H9 (cell line): ENCODE results near the gene HES1. TPM values are rescaled to one million over a fixed set of nuclear protein-coding genes. Genes with fewer than 3 reads are reported as not detected.

Source experiments
- DNase-seq: peaks from one replicate; pipeline ENCODE4 v3.0.0-alpha.2; 2017
- H2AFZ ChIP-seq: one replicate; pipeline ENCODE4 v1.6.1; 2013; ENCODE audit warnings: mild to moderate bottlenecking, low read length, control low read depth, moderate library complexity
- H2AK5ac ChIP-seq: 2 replicates; pipeline ENCODE4 v1.6.1; 2013; ENCODE audit warnings: low read length, control low read depth, mixed read lengths; ENCODE audit not compliant: insufficient read length
- H2BK120ac ChIP-seq: one replicate; pipeline ENCODE4 v1.6.1; 2013; ENCODE audit warnings: low read depth, mild to moderate bottlenecking, low read length, control low read depth, inconsistent platforms; ENCODE audit not compliant: poor library complexity, severe bottlenecking
- H2BK12ac ChIP-seq: 2 replicates; pipeline ENCODE4 v1.6.1; 2013; ENCODE audit warnings: low read length, control low read depth, mixed read lengths, low read depth; ENCODE audit not compliant: insufficient read length
- H2BK15ac ChIP-seq: 2 replicates; pipeline ENCODE4 v1.6.1; 2013; ENCODE audit warnings: low read depth, low read length, control low read depth
- H2BK20ac ChIP-seq: one replicate; pipeline ENCODE4 v1.6.1; 2013; ENCODE audit warnings: low read depth, mild to moderate bottlenecking, low read length, control low read depth, inconsistent platforms; ENCODE audit not compliant: poor library complexity, severe bottlenecking
- H2BK5ac ChIP-seq: 2 replicates; pipeline ENCODE4 v1.6.1; 2013; ENCODE audit warnings: low read length, control low read depth, mixed read lengths; ENCODE audit not compliant: insufficient read length
- H3K14ac ChIP-seq: 2 replicates; pipeline ENCODE4 v1.6.1; 2013; ENCODE audit warnings: low read length, control low read depth; ENCODE audit not compliant: insufficient read depth
- H3K18ac ChIP-seq: 2 replicates; pipeline ENCODE4 v1.6.1; 2013; ENCODE audit warnings: low read depth, mild to moderate bottlenecking, mixed read lengths, low read length, control low read depth; ENCODE audit not compliant: insufficient read length
- H3K23ac ChIP-seq: 2 replicates; pipeline ENCODE4 v1.6.1; 2013; ENCODE audit warnings: low read length, control low read depth, mixed read lengths, low read depth; ENCODE audit not compliant: insufficient read length
- H3K23me2 ChIP-seq: 2 replicates; pipeline ENCODE4 v1.6.1; 2013; ENCODE audit warnings: low read depth, mild to moderate bottlenecking, mixed read lengths, low read length, control low read depth; ENCODE audit not compliant: insufficient read length, poor library complexity, severe bottlenecking
- H3K27ac ChIP-seq: 2 replicates; pipeline ENCODE4 v1.5.1; 2013; ENCODE audit warnings: low read length, control low read depth, mixed read lengths, low read depth; ENCODE audit not compliant: insufficient read length
- H3K27me3 ChIP-seq: 2 replicates; pipeline ENCODE4 v1.6.1; 2013; ENCODE audit warnings: low read length, control low read depth, inconsistent platforms; ENCODE audit not compliant: insufficient read depth
- H3K4ac ChIP-seq: 2 replicates; pipeline ENCODE4 v1.6.1; 2013; ENCODE audit warnings: low read depth, mild to moderate bottlenecking, control low read depth, inconsistent platforms, low read length, moderate library complexity
- H3K4me1 ChIP-seq: 2 replicates; pipeline ENCODE4 v1.6.1; 2013; ENCODE audit warnings: low read length, control low read depth, inconsistent platforms; ENCODE audit not compliant: insufficient read depth
- H3K4me2 ChIP-seq: 2 replicates; pipeline ENCODE4 v1.6.1; 2013; ENCODE audit warnings: low read length, control low read depth, mixed read lengths; ENCODE audit not compliant: insufficient read length, insufficient read depth
- H3K56ac ChIP-seq: 2 replicates; pipeline ENCODE4 v1.6.1; 2013; ENCODE audit warnings: low read depth, mild to moderate bottlenecking, mixed read lengths, low read length, control low read depth; ENCODE audit not compliant: insufficient read length
- H3K79me1 ChIP-seq: 2 replicates; pipeline ENCODE4 v1.6.1; 2013; ENCODE audit warnings: low read depth, mild to moderate bottlenecking, moderate library complexity, low read length, control low read depth, inconsistent platforms; ENCODE audit not compliant: insufficient read depth, poor library complexity, severe bottlenecking
- H3K79me2 ChIP-seq: 2 replicates; pipeline ENCODE4 v1.6.1; 2013; ENCODE audit warnings: low read length, control low read depth, inconsistent platforms; ENCODE audit not compliant: insufficient read depth
- H3K9ac ChIP-seq: 2 replicates; pipeline ENCODE4 v1.6.1; 2013; ENCODE audit warnings: low read length, control low read depth, mixed read lengths; ENCODE audit not compliant: insufficient read length; ENCODE audit errors: extremely low read depth
- H3K9me3 ChIP-seq: one replicate; pipeline ENCODE4 v1.6.1; 2013; ENCODE audit warnings: low read depth, low read length, inconsistent platforms; ENCODE audit not compliant: control insufficient read depth
- H3T11ph ChIP-seq: one replicate; pipeline ENCODE4 v1.6.1; 2013; ENCODE audit warnings: mild to moderate bottlenecking, low read length, control low read depth, inconsistent platforms
- H4K20me1 ChIP-seq: one replicate; pipeline ENCODE4 v1.6.1; 2013; ENCODE audit not compliant: control insufficient read depth, insufficient read length, insufficient read depth
- H4K5ac ChIP-seq: 2 replicates; pipeline ENCODE4 v1.6.1; 2013; ENCODE audit warnings: low read depth, mild to moderate bottlenecking, mixed read lengths, low read length, control low read depth; ENCODE audit not compliant: insufficient read length
- H4K8ac ChIP-seq: replicated peaks from 2 replicates; pipeline ENCODE4 v1.6.1; 2013; ENCODE audit warnings: low read length, control low read depth, mixed read lengths, low read depth; ENCODE audit not compliant: insufficient read length
- H4K91ac ChIP-seq: 2 replicates; pipeline ENCODE4 v1.6.1; 2013; ENCODE audit warnings: low read depth, mild to moderate bottlenecking, moderate library complexity, mixed read lengths, low read length, control low read depth; ENCODE audit not compliant: insufficient read length
- H3K27ac Mint-ChIP-seq, 3 experiments: 2 replicates in 2 of 3; 3 replicates in 1 of 3; pipeline ENCODE4 v1.8.0; 2020 to 2021; ENCODE audit warnings: mixed read lengths in 3 of 3, mild to moderate bottlenecking in 1 of 3, moderate library complexity in 1 of 3
- H3K27me3 Mint-ChIP-seq: 2 replicates; pipeline ENCODE4 v1.8.0; 2021; ENCODE audit warnings: low read depth, mild to moderate bottlenecking, moderate library complexity, mixed read lengths
- H3K36me3 Mint-ChIP-seq, 3 experiments: 2 replicates in 2 of 3; 3 replicates in 1 of 3; pipeline ENCODE4 v1.8.0; 2020 to 2021; ENCODE audit warnings: low read depth in 3 of 3, mixed read lengths in 3 of 3; ENCODE audit not compliant: insufficient read depth in 1 of 3
- H3K4me1 Mint-ChIP-seq, 2 experiments: 2 replicates each; pipeline ENCODE4 v1.8.0; 2020; ENCODE audit warnings: mixed read lengths in 2 of 2
- H3K4me3 Mint-ChIP-seq, 2 experiments: 2 replicates in 1 of 2; 3 replicates in 1 of 2; pipeline ENCODE4 v1.8.0; 2020 to 2021; ENCODE audit warnings: mild to moderate bottlenecking in 2 of 2, mixed read lengths in 2 of 2, moderate library complexity in 1 of 2
- H3K9me3 Mint-ChIP-seq, 2 experiments: 2 replicates in 1 of 2; 3 replicates in 1 of 2; pipeline ENCODE4 v1.8.0; 2020; ENCODE audit warnings: mild to moderate bottlenecking in 2 of 2, mixed read lengths in 2 of 2, moderate library complexity in 1 of 2
- WGBS: extraction: QIAGEN DNeasy Blood & Tissue Kit; methylation state at CpG from one replicate; pipeline ENCODE4 v1.1.7; 2013; ENCODE audit warnings: missing lambda C conversion rate, low lambda C conversion rate, mixed read lengths; ENCODE audit not compliant: insufficient read length; ENCODE audit errors: extremely low coverage; 5-methylcytosine and 5-hydroxymethylcytosine counted together
- total RNA-seq: library from RNA; stranded (reverse); gene quantifications from 2 replicates; pipeline ENCODE4 v1.2.1, GENCODE V29; 2021
- TF ChIP-seq, protein P1 (sequence below): fragments of 200-600 bp; sonication (generic); conservative IDR thresholded peaks from 3 replicates; pipeline ENCODE4 v1.8.0; 2021; ENCODE audit warnings: antibody characterized with exemption, mild to moderate bottlenecking

HES1 gene
- total RNA-seq, 1 experiment from 2014 or later: 23.2 TPM

DNA sequence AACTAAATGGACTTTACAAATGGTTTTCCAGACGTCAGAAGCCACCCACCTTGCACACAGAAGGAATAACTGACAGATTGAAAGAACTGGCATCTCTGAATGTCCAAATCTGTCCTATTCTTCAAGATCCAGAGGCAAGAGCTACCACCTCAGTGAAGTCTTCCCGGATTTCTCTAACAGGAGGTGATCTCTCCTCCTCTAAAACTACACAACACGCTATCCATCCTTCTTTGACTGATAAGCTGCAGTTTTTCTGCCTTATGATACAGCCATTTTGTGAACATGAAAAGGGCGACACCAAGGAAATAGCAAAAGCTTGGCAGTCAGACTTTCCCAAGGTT lies 37.1 kb upstream of the HES1 start:
- H2AFZ ChIP-seq: no peak overlapping the region
- TF ChIP-seq, protein P1, sequence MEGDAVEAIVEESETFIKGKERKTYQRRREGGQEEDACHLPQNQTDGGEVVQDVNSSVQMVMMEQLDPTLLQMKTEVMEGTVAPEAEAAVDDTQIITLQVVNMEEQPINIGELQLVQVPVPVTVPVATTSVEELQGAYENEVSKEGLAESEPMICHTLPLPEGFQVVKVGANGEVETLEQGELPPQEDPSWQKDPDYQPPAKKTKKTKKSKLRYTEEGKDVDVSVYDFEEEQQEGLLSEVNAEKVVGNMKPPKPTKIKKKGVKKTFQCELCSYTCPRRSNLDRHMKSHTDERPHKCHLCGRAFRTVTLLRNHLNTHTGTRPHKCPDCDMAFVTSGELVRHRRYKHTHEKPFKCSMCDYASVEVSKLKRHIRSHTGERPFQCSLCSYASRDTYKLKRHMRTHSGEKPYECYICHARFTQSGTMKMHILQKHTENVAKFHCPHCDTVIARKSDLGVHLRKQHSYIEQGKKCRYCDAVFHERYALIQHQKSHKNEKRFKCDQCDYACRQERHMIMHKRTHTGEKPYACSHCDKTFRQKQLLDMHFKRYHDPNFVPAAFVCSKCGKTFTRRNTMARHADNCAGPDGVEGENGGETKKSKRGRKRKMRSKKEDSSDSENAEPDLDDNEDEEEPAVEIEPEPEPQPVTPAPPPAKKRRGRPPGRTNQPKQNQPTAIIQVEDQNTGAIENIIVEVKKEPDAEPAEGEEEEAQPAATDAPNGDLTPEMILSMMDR: no peak
- H4K20me1 ChIP-seq: no peaks in the 10 kb centered on the region
- H3K56ac ChIP-seq: no peak overlapping the region
- no peak overlapping the region for H3K18ac ChIP-seq
- no peak overlapping the region for H3K9ac ChIP-seq
- no peak overlapping the region for H3K27ac ChIP-seq
- Mint-ChIP-seq H3K4me3 (no peak overlapping the region), H3K9me3 (no peaks in the 10 kb centered on the region), H3K36me3 (no peaks in the 10 kb centered on the region), H3K27me3 (peaks cover 37% of the 10 kb centered on the region), H3K27ac (no peak overlapping the region; a peak in 1 of 7 replicates), H3K4me1 (peaks cover 22 to 23% of the 10 kb centered on the region in 2 experiments)
- no peak overlapping the region for H2BK12ac ChIP-seq
- no peak for DNase-seq
- no peak overlapping the region for H2BK15ac ChIP-seq
- WGBS: no CpG with 5 or more reads among the region's 4 CpGs
- no peak overlapping the region for H3K4me2 ChIP-seq
- no peak overlapping the region for H2BK20ac ChIP-seq
- no peaks in the 10 kb centered on the region for H3K27me3 ChIP-seq
- no peaks in the 10 kb centered on the region for H3K9me3 ChIP-seq
- H2BK120ac ChIP-seq: no peak overlapping the region
- no peak overlapping the region for H3K23ac ChIP-seq
- no peaks in the 10 kb centered on the region for H3K79me1 ChIP-seq
- H4K5ac ChIP-seq: no peak overlapping the region
- no peaks in the 10 kb centered on the region for H3K4me1 ChIP-seq
- H3K23me2 ChIP-seq: no peaks in the 10 kb centered on the region
- H4K8ac ChIP-seq: no peak overlapping the region
- H2AK5ac ChIP-seq: no peak overlapping the region
- H2BK5ac ChIP-seq: no peak overlapping the region
- no peaks in the 10 kb centered on the region for H3K79me2 ChIP-seq
- no peak overlapping the region for H3K14ac ChIP-seq
- no peak overlapping the region for H3T11ph ChIP-seq
- no peak overlapping the region for H3K4ac ChIP-seq
- H4K91ac ChIP-seq: no peak overlapping the region
